HepG2 (cell line): Measurements from ENCODE around the gene KRTAP4-7. TPM values are rescaled to one million over a fixed set of nuclear protein-coding genes. Genes with fewer than 3 reads are reported as not detected.

Experiments used
- ATAC-seq: fragments of 200-7000 bp; cut with Tn5 transposase; 3 replicates; pipeline ENCODE4 v1.9.1; 2020; ENCODE audit warnings: mild to moderate bottlenecking, moderate library complexity
- BruUV-seq: library from RNA; stranded (reverse); fragments of 400-500 nt; replicated peaks from 2 replicates; lab custom pipeline; 2021; lab: Mats Ljungman, UMichigan
- CTCF ChIA-PET: fragments of 300-600 bp; formaldehyde crosslinking; extraction: SDS; loops from one replicate; lab custom pipeline; 2021; ENCODE audit warnings: low total read pairs, inconsistent platforms, low intra/inter-chr PET ratio; lab: Yijun Ruan, JAX
- POLR2A ChIA-PET: fragments of 350-600 bp; sonication (Branson Sonifier 250); formaldehyde crosslinking; loops from one replicate; lab custom pipeline; 2020; ENCODE audit warnings: antibody characterized with exemption, inconsistent platforms; lab: Yijun Ruan, JAX
- DNase-seq: peaks from one replicate; pipeline ENCODE4 v3.0.0-alpha.2; 2015; ENCODE audit warnings: low spot score
- FAIRE-seq: peaks from 3 replicates; lab custom pipeline; 2011; peaks lifted over from hg19 to GRCh38; lab: Jason Lieb, UNC
- H2AFZ ChIP-seq: one replicate; pipeline ENCODE4 v1.6.1; 2011; ENCODE audit warnings: low read length, inconsistent platforms
- H3K27ac ChIP-seq: fragments of 300-600 bp; 3 replicates; pipeline ENCODE4 v1.8.0; 2011; ENCODE audit warnings: mixed run types, mild to moderate bottlenecking, mixed read lengths, low read length, inconsistent platforms; ENCODE audit not compliant: insufficient read depth; ENCODE audit errors: extremely low read length
- H3K27me3 ChIP-seq, 2 experiments: fragments of 200-600 bp in 1 of 2; 2 replicates in 1 of 2; 3 replicates in 1 of 2; pipeline versions ENCODE4 v1.6.0 to v1.8.0; 2011; ENCODE audit warnings: low read length in 2 of 2, mild to moderate bottlenecking in 2 of 2, moderate library complexity in 2 of 2, inconsistent platforms in 1 of 2; ENCODE audit not compliant: insufficient read depth in 2 of 2, control insufficient read depth in 1 of 2
- H3K36me3 ChIP-seq, 2 experiments: fragments of 200-600 bp in 1 of 2; replicated peaks in 1 of 2; 2 replicates in 1 of 2; 3 replicates in 1 of 2; pipeline versions ENCODE4 v1.5.1 to v1.8.0; 2011; ENCODE audit warnings: low read length in 2 of 2, inconsistent platforms in 1 of 2; ENCODE audit not compliant: insufficient read depth in 2 of 2, control insufficient read depth in 1 of 2
- H3K4me1 ChIP-seq: 2 replicates; pipeline ENCODE4 v1.5.1; 2012; ENCODE audit warnings: low read length, inconsistent platforms; ENCODE audit not compliant: insufficient read depth
- H3K4me2 ChIP-seq: 2 replicates; pipeline ENCODE4 v1.6.0; 2011; ENCODE audit warnings: low read depth, low read length, inconsistent platforms
- H3K4me3 ChIP-seq, 3 experiments: fragments of 200-600 bp in 1 of 3; sonication (generic), shearing (Covaris generic) in 1 of 3; replicated peaks in 1 of 3; 2 replicates each; pipeline ENCODE4 v1.5.1; 2011 to 2016; ENCODE audit warnings: low read length in 3 of 3, inconsistent platforms in 2 of 3, low read depth in 2 of 3, mild to moderate bottlenecking in 2 of 3, control low read depth in 1 of 3, mixed read lengths in 1 of 3; ENCODE audit not compliant: insufficient read depth in 1 of 3
- H3K79me2 ChIP-seq: one replicate; pipeline ENCODE4 v1.6.1; 2011; ENCODE audit warnings: low read length, inconsistent platforms; ENCODE audit not compliant: insufficient read depth
- H3K9ac ChIP-seq: 2 replicates; pipeline ENCODE4 v1.6.0; 2011; ENCODE audit warnings: mild to moderate bottlenecking, low read depth, low read length, inconsistent platforms; ENCODE audit not compliant: insufficient read depth
- H3K9me3 ChIP-seq: 2 replicates; pipeline ENCODE4 v1.5.1; 2012; ENCODE audit warnings: mild to moderate bottlenecking, low read length
- H4K20me1 ChIP-seq: 2 replicates; pipeline ENCODE4 v1.6.0; 2011; ENCODE audit warnings: inconsistent platforms, mild to moderate bottlenecking, low read length, moderate library complexity; ENCODE audit not compliant: insufficient read depth
- ELF4 ChIP-seq: sonication (generic); formaldehyde crosslinking; IDR thresholded peaks from 2 replicates; pipeline ENCODE4 v1.5.0; 2020; ENCODE audit warnings: missing genetic modification reagents, mild to moderate bottlenecking, moderate library complexity, borderline replicate concordance
- TAF1 ChIP-seq: sonication (generic); formaldehyde crosslinking; IDR thresholded peaks from 2 replicates; pipeline ENCODE4 v1.4.0; 2020; ENCODE audit warnings: missing genetic modification reagents
- WGBS: methylation state at CpG from one replicate; pipeline ENCODE4 v1.1.6; 2017; ENCODE audit warnings: low lambda C conversion rate; 5-methylcytosine and 5-hydroxymethylcytosine counted together
- in situ Hi-C: cut with HindIII; loops from 2 replicates; pipeline ENCODE4 v1.10.0; 2017; ENCODE audit warnings: low pct_unique_long_range_greater_than_20kb; ENCODE audit not compliant: extremely low pct_ligation_motif_present
- intact Hi-C: fragments of 100-400 bp; cut with micrococcal nuclease; formaldehyde crosslinking; loops from one replicate; pipeline ENCODE4 v1.10.0; 2022; ENCODE audit not compliant: unreplicated experiment
- polyA plus RNA-seq, 8 experiments: library from polyadenylated mRNA; depleted of rRNA in 3 of 8; stranded (reverse) in 7 of 8; unstranded in 1 of 8; fragments of >200 nt; fragmentation: Illumina TruSeq in 4 of 8; extraction: Trizol in 4 of 8; gene quantifications; 2 replicates each; pipeline versions ENCODE4 v1.2.1 to v1.2.3, GENCODE V29; 2011 to 2016; ENCODE audit warnings: low read depth in 4 of 8, missing spikeins in 1 of 8, mixed read lengths in 1 of 8; ENCODE audit not compliant: insufficient read depth in 1 of 8
- total RNA-seq, 5 experiments: library from RNA; depleted of rRNA; stranded (reverse); fragments of >200 nt; fragmentation: Illumina TruSeq; extraction: Trizol; gene quantifications; 2 replicates each; pipeline ENCODE4 v1.2.3, GENCODE V29; 2016; ENCODE audit warnings: low read depth in 1 of 5
- TF ChIP-seq, protein P1 (sequence below): sonication (generic); formaldehyde crosslinking; IDR thresholded peaks from 2 replicates; pipeline ENCODE4 v1.5.1; 2020; ENCODE audit warnings: mild to moderate bottlenecking, missing genetic modification reagents, moderate library complexity

The KRTAP4-7 gene
- total and polyA plus RNA-seq, 2 of the 13 experiments (the other 11 are each of a cell fraction or from before 2014, with no cell fraction given): not detected

DNA sequence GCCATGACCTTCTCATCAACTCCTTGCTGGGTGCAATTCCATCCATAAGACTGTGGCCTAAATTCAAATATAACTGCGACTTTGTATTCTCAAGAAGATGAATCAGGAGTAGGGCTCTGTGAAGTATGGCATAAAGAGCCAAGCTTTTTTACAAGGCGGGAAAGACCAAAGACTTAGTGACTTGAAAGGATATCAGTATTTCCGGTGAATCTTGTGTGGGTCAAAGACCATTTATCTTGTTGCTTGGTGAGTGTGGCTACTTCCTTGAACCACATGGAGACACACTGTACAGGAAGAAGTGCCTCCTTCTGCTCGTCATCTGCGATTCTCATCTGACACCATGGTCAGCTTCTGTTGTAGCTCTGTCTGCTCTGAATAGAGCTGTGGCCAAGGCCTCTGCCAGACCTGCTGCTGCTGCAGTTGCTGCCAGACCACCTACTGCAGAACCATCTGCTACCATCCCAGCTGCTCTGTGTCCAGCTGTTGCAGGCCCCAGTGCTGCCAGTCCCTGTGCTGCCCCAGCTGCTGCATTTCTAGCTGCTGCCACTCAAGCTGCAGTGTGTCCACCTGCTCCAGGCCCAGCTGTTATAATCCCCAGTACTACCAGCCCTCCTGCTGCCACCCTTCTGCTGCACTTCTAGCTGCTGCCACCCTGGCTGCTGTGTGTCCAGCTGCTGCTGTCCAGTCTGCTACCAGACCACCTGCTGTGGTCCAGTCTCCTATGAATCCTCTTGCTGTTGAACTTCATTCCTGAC lies 12.2 kb upstream of the KRTAP4-7 start:
- no peak overlapping the region for H3K9ac ChIP-seq
- H3K4me3 ChIP-seq: no peak overlapping the region
- H3K27ac ChIP-seq: no peak overlapping the region
- ChIA-PET POLR2A (interaction anchor here (1.3 kb wide), 1 partner anchor 13 kb away, joined by 4 read pairs; no protein-coding TSS in a partner anchor), CTCF (no interaction called here)
- TF ChIP-seq ELF4 (no peak), TAF1 (CRISPR knock-in tag) (no peak)
- TF ChIP-seq, protein P1, sequence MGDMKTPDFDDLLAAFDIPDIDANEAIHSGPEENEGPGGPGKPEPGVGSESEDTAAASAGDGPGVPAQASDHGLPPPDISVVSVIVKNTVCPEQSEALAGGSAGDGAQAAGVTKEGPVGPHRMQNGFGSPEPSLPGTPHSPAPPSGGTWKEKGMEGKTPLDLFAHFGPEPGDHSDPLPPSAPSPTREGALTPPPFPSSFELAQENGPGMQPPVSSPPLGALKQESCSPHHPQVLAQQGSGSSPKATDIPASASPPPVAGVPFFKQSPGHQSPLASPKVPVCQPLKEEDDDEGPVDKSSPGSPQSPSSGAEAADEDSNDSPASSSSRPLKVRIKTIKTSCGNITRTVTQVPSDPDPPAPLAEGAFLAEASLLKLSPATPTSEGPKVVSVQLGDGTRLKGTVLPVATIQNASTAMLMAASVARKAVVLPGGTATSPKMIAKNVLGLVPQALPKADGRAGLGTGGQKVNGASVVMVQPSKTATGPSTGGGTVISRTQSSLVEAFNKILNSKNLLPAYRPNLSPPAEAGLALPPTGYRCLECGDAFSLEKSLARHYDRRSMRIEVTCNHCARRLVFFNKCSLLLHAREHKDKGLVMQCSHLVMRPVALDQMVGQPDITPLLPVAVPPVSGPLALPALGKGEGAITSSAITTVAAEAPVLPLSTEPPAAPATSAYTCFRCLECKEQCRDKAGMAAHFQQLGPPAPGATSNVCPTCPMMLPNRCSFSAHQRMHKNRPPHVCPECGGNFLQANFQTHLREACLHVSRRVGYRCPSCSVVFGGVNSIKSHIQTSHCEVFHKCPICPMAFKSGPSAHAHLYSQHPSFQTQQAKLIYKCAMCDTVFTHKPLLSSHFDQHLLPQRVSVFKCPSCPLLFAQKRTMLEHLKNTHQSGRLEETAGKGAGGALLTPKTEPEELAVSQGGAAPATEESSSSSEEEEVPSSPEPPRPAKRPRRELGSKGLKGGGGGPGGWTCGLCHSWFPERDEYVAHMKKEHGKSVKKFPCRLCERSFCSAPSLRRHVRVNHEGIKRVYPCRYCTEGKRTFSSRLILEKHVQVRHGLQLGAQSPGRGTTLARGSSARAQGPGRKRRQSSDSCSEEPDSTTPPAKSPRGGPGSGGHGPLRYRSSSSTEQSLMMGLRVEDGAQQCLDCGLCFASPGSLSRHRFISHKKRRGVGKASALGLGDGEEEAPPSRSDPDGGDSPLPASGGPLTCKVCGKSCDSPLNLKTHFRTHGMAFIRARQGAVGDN (CRISPR knock-in tag): peak; percentile 21; the same call in 1 of the 2 replicates
- intact Hi-C loops (no loop called here), in situ Hi-C loops (no loop called here)
- H3K36me3 ChIP-seq: no peaks in the 10 kb centered on the region
- no peaks in the 10 kb centered on the region for H4K20me1 ChIP-seq
- no peaks in the 10 kb centered on the region for H3K79me2 ChIP-seq
- no peak overlapping the region for H2AFZ ChIP-seq
- peaks cover 0 to 5% of the 10 kb centered on the region in 2 experiments; a peak in 1 of 5 replicates for H3K27me3 ChIP-seq
- ATAC-seq (no peak; the same call in 2 of the 3 replicates), FAIRE-seq (no peak), DNase-seq (no peak)
- WGBS: 79% methylated on average over 5 of the region's 5 CpGs
- no peak overlapping the region for H3K4me2 ChIP-seq
- BruUV-seq: no TSS peak
- no peaks in the 10 kb centered on the region for H3K9me3 ChIP-seq
- no peaks in the 10 kb centered on the region for H3K4me1 ChIP-seq
